ENCODE data around the gene PDIK1L.

Gene PDIK1L

DNA sequence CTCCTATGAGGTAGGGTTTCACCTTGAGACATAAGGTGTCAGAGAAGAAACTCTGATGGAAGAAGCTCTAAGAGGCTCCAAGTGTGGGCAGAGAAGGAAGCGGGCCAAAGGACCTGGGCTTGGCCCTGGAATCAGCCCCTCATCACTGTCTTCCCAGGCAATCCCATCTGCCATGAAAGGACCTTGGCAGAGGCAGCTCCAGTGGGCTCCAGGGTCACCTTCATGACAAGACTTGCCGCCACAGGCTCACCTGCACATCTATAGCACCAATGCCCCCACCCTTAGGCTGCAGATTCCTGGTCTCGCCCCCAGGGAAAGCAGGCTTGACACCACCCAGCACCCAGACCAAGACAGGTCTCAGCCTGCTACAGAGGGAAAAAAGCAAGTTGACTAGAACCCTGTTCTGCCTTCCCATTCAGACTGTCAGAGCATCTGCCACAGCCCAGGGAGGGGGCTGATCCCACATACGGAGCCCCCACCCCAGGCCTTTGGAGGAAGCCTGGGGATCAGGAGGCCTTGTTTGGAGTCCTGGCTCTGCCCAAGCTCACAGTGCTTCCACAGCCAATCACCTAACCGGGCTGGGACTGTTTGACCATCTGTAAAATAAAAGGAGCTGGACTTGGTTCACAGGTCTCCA, 46.8 kb downstream of the PDIK1L start:
- no peak for DNase-seq

DNA sequence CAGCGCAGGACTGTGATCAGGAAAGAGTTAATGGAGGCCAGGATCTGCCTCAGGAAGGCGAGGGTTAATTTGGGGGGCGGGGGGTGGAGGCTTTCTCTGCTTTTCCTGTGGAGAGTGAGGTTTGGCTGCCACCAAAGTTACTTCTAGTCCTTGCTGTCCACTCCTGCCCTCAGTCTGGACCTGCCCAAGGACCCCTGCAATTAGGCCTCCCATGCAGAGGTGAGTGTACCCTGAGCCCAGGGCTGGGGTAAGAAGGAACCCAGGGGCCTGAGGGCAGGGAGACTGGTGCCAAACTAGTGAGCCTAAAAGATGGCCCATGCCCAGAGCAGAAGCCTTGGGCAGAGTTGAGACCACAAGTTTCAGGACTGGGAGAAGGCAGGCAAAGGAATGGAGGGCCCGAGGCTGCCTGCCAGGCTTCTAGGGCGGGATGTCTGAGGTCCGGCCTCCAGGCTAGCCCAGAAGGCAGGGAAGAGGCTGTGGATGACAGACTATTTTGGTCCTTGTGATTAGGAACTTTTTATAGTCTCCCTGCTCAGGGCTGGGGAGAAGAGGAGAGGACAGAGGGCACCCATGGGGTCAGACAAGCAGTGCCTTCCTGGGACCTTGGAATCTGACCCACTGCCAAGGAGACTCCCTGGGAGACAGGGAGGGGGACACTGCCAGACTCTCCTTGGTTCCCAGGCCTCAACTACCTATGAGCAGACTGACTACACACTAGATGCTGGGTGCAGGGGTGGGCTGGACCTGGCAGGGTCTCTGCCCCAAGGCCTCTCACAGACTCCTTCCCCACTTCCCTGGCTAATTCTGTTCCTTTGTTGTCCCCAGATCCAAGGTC, 47.5 kb downstream of the PDIK1L start, which contains the start of gene FAM110D:
FAM110D (plus strand) TSS at position 172 of the 835 bp plus-strand sequence. CDS start 2,213 bp downstream, outside the sequence.
- DNase-seq, result no peak

- no peak for DNase-seq
Observed at GRCh38 chr1:26159743-26160039, 48.1 kb downstream of the PDIK1L start.

GRCh38 chr1:26160527-26161414, 49.1 kb downstream of the PDIK1L start:
- no peak for DNase-seq

- DNase-seq, result peak; percentile 46
Observed at GRCh38 chr1:26161415-26162219, 50.0 kb downstream of the PDIK1L start.

- no peak for DNase-seq
Observed at GRCh38 chr1:26162220-26162709, 50.6 kb downstream of the PDIK1L start.

GRCh38 chr1:26163684-26164035, 52.0 kb downstream of the PDIK1L start:
- no peak for DNase-seq

DNA sequence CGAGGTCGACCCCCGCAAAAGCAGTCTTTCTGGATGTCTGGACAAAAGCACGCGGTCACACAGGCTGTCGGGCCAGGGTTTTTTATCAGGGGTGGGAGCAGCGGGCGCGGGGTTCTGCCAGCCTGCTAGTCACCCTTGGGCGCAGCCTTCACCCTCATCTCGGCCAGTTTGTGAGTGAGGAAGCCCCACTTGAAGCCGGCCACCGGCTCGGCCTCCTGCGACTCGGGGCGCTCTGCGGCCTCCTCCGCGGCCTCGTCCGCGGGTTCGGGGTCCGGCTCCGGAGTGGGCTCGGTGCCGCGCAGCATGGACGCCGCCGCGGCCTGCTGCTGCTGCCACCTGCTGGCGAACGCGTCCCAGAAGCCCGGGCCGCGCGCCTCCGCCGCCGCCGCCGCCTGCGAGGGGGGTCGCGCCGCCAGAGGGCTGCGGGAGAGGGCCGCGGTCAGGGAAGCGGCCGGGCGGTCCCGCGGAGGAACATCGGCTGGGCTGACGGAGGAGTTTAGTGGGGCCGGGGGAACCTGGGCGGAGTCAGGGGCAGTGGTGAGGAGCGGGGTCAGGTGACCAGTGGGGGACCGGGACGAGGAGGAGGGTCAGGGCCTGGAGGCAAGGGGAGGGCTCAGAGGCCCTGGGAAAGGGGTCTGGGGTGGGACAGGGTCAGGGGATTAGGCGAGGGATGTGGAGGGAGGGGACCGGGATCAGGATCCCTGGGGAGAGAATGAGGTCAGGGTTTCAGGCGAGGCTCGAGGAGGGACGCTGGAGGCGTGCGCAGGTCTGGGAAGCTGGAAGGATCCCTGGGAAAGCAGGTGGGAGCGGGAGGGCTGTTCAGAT, 52.6 kb downstream of the PDIK1L start:
- DNase-seq, result peak; percentile 69

DNA sequence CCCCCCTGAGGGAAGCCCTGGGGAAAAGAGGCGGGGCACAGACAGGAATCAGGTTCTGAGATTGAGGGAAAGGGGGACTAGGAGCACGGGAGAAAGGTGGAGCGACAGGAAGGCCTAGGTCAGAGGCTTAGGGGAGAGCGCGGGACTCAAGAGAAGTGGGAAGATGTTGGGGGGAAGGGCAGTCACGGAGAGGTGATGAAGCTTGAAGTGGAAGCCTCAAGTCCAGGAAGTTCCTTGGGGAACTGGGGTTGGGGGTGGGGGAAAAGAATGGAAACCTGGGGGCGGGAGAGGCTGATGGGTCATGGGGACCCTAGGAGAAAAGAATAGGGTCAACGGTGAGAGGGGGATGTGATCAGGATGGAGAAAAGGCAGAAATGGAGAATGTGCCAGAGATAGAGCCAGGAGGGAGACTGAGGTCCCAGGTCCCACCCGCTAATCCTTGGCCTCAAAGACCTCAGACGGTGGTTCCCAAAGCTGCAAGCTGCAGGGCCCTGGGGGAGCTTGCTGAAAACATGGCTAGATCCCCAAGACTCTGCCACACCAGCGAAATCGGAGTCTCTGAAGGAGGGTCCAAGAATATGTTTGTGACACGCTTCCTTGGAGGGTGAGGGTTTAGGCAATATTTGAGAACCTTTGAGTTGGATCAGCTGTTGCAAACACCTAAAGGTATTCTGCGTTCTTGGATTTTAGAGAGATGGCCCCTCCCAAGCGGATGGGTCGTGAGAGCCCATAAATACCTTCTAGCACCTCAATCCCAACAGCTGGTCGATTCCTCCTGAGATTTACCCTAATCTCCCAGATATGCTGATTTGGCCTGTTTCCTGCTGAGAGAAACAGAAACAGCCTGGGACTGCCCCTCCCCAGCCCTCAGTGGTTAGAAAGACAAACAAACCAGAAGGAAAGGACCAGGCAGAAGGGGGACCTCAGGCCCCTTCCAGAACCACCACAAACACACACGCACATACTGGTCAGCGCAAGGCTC, 53.5 kb downstream of the PDIK1L start:
- DNase-seq, result no peak

DNA sequence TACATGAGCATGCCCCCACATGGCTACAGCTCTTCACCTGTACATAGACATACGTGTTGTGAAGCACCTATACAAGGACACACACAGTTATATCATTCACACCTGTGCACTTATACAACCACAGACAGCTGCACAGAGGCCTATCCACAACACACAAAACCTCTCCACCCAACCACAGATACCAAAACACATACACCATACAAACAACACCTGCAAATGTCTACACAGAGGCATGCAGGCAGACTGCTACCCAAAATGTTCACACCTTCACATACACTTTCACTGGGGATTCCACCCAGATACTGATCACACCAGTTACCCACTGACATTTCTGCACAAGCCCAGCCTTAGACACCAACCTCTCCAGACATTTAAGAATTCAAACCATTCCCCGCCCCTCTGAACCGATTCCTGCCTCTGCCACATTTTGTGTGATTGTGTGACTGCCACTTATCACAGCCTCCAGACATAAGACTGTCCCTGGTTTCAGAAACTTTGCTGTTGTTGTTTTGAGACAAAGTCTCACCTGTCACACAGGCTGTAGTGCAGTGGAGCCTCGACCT, 55.2 kb downstream of the PDIK1L start:
- no peak for DNase-seq

DNA sequence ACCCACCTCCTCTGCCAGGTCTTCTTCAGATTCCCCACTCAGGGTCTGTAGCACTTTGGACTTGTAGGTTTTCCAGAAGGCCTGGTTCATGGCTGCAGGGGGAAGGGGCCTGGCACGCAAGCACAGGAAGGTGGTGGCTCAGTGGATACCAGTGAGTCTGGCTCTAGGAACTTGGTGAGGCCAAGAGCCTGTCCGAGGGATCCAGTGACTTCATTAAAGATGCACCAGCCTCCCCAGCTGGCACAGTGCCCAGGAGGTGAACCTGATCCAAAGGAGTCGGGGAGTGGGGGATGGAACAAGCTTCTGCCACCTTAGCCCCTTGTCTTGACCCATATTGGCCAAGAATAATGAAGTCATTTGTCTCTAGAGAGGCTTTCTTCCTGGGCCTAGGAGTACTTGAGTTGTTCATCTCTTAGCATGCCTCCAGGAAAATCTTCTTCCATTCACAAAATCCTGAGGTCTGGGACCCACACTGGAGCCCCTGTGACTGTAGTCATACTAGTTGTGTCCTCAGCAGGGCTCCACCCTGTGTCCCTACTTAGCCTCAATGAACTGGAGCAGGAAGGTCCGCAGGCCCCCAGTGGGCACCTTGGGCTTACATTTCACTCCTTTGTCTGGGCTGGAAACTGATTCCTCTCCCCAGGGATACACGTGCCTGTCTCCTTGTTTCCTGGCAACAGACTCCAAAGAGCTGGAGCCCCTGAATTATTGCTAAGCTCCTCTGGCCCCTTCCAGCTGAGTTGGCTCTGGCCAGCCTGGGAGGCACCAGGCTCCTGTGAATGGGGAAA, 57.0 kb downstream of the PDIK1L start, which contains the start of gene C1orf232:
C1orf232 (minus strand) TSS at position 554 of the 788 bp plus-strand sequence; CDS start at position 90, 464 bp downstream.
- DNase-seq, result no peak

GRCh38 chr1:26169198-26169554, 57.6 kb downstream of the PDIK1L start:
- no peak for DNase-seq

- DNase-seq, result peak; percentile 90
Observed at GRCh38 chr1:26169669-26170471, 58.2 kb downstream of the PDIK1L start, which contains the start of gene ZNF593. TSS of gene ZNF593 (plus strand) at chr1:26169908. CDS start at chr1:26169984, 76 bp downstream.

DNA sequence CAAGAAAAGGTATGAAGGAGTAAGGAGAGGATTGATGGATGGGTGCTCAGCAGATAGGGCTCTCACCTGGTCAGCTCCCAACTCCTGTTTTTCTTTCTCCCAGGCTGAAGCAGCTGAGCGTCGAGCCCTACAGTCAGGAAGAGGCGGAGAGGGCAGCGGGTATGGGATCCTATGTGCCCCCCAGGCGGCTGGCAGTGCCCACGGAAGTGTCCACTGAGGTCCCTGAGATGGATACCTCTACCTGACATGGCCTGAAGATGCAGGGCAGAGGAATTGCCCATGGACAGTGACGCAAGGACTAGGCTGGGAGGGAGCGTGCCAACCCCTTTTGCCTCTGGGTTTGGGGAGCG, 58.8 kb downstream of the PDIK1L start:
- no peak for DNase-seq

- no peak for DNase-seq
Observed at GRCh38 chr1:26171084-26172072, 59.8 kb downstream of the PDIK1L start, which contains the start of gene ZNF593OS. TSS of gene ZNF593OS (minus strand) at chr1:26171832. CDS start at chr1:26171661, 171 bp downstream.
